HEK293T (cell line): Measurements from ENCODE around the gene SNED1.

Experiments
- ARNT ChIP-seq: fragments of 450-650 bp; IDR thresholded peaks from 2 replicates; pipeline ENCODE4 v1.6.1; 2017; ENCODE audit warnings: mild to moderate bottlenecking
- CTBP1 ChIP-seq: fragments of 450-650 bp; IDR thresholded peaks from 2 replicates; pipeline ENCODE4 v1.6.1; 2016; ENCODE audit warnings: borderline replicate concordance
- FOXM1 ChIP-seq: fragments of 450-650 bp; IDR thresholded peaks from 2 replicates; pipeline ENCODE4 v1.6.1; 2017; ENCODE audit warnings: mild to moderate bottlenecking, borderline replicate concordance
- L3MBTL2 ChIP-seq: fragments of 450-650 bp; conservative IDR thresholded peaks from 2 replicates; pipeline ENCODE4 v1.6.1; 2016; ENCODE audit warnings: mild to moderate bottlenecking
- PKNOX1 ChIP-seq: fragments of 450-650 bp; IDR thresholded peaks from 2 replicates; pipeline ENCODE4 v1.6.1; 2016
- SP1 ChIP-seq: fragments of 450-650 bp; IDR thresholded peaks from 2 replicates; pipeline ENCODE4 v1.6.1; 2017
- TARDBP ChIP-seq: fragments of 450-650 bp; IDR thresholded peaks from 2 replicates; pipeline ENCODE4 v1.6.1; 2016
- ZNF384 ChIP-seq: fragments of 450-650 bp; IDR thresholded peaks from 2 replicates; pipeline ENCODE4 v1.6.1; 2016

- TF ChIP-seq FOXM1 (no peak), SP1 (no peak), CTBP1 (no peak), ARNT (no peak), ZNF384 (no peak), PKNOX1 (no peak), TARDBP (no peak), L3MBTL2 (no peak)
Measured at GRCh38 chr2:240983996-240984498, 14.4 kb upstream of the SNED1 start.
